GM21619 (cell line): ENCODE measurements around the gene ACVRL1.

Experiments used
- ATAC-seq: cut with Tn5 transposase; IDR thresholded peaks from one replicate; pipeline ENCODE4 v1.9.1; 2021; ENCODE audit not compliant: unreplicated experiment

ACVRL1 gene

GRCh38 chr12:51907083-51907855, at the start of gene ACVRL1:
ACVRL1 (plus strand) TSS chr12:51907504; CDS start chr12:51912475, 4,971 bp downstream.
- ATAC-seq, result no peak

GRCh38 chr12:51860986-51861385, 46.3 kb upstream of the ACVRL1 start:
- ATAC-seq, result no peak

- no peak for ATAC-seq
Observed at GRCh38 chr12:51862947-51863346, 44.4 kb upstream of the ACVRL1 start.

- ATAC-seq, result no peak
Observed at GRCh38 chr12:51863363-51863932, 43.9 kb upstream of the ACVRL1 start.

- no peak for ATAC-seq
Observed at GRCh38 chr12:51863933-51864832, 43.1 kb upstream of the ACVRL1 start.

GRCh38 chr12:51864833-51865670, 42.3 kb upstream of the ACVRL1 start:
- ATAC-seq, result no peak

DNA sequence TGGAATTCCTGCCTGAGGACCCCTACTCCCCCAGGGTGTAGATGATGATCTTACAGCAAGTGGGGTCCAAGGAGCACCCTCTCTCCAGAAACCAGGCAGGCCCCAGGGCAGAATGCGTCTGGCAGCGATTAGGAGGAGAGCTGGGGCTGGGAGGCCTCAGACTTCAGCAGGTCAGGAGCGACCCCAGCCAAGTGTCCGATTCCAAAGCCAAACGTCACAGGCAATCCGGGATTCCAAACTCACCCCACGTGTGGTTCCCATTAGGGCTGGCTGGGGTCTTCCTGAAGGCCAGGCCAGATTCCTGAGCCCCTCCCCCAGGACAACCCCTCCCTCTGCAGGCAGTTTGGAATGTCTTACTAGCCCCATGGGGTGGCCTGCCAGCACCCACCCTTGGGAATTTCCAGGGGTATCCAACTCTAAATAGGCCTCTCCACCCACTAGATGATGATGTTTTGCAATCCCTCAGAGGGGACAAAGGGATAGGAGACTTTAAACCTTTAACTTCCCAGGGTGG, 41.5 kb upstream of the ACVRL1 start:
- no peak for ATAC-seq

GRCh38 chr12:51866324-51866723, 41.0 kb upstream of the ACVRL1 start:
- no peak for ATAC-seq

DNA sequence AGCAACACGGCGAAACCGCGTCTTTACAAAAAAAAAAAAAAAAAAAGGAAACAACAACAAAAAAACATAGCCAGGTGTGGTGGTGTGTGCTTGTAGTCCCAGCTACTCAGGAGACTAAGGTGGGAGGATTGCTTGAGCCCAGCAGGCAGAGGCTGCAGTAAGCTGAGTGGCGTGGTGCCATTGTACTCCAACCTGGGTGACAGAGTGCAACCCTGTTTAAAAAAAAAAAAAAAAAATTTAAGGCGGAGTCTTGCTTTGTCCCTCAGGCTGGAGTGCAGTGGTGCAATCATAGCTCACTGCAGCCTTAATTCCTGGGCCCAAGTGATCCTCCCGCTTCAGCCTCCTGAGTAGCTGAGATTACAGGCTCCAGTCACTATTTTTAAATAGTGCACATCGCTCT, 40.5 kb upstream of the ACVRL1 start:
- ATAC-seq, result no peak

DNA sequence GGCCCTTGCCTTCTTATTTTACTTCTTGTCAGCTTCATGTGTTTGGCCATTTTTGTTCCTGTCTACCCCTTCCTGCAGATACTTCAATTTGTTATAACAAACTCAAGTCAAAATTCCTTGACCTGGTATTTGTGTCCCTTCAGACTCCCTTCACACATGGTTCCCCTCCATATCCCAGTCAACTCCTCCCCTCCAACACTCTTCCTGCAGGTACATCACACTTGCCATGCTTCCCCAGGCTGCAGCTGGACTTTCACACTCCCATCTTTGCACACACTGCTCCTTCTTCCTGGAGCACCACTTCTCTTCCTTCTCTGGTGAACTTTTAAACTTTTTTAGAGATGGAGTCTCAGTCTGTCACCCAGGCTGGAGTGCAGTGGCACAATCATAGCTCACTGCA, 39.9 kb upstream of the ACVRL1 start:
- no peak for ATAC-seq

GRCh38 chr12:51867796-51868428, 39.4 kb upstream of the ACVRL1 start:
- no peak for ATAC-seq

GRCh38 chr12:51868821-51869495, 38.3 kb upstream of the ACVRL1 start:
- ATAC-seq, result no peak

- ATAC-seq, result no peak
Observed at GRCh38 chr12:51869496-51869865, 37.8 kb upstream of the ACVRL1 start.

DNA sequence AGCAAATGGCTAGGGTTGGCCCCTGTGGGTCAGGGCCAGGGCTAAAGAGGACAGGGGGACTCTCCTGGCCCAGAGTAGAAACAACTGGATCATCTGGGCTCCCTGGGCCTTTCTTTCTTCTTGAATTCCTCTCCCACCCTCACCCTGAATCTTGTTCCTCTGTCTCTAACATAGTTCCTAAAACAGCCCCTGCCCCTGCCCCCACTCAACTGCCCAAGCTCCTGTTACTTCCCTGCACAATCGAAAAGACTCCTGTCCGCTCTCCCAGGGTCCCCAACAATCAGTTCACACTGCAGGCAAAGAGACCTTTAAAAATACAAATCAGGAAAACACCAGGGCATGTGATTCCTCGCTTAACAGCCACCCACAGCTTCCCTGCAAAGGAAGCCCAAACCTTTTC, 37.4 kb upstream of the ACVRL1 start:
- ATAC-seq, result no peak

DNA sequence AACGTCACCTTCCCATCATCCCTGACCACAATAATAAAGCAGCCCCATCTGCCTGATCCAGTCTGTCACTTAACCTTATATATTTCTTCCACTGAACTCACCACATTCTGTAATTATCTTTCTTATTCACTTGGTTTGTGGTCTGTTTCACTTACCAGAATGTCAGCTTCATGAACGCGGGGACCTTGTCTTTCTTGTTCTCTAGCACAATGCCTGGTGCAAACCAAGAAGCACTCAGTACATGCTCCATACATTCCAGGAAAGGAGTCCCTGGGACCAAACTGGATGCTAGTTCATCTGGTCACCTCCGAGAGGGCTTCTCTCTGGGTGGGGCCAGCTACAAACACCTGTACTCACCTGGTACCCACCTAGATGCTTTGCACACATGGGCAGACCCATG, 36.8 kb upstream of the ACVRL1 start:
- no peak for ATAC-seq

- no peak for ATAC-seq
Observed at GRCh38 chr12:51871126-51871525, 36.2 kb upstream of the ACVRL1 start.

GRCh38 chr12:51871918-51872688, 35.2 kb upstream of the ACVRL1 start:
- no peak for ATAC-seq

- no peak for ATAC-seq
Observed at GRCh38 chr12:51872689-51872981, 34.7 kb upstream of the ACVRL1 start.
